ENCODE results near the gene TRAF7.

The TRAF7 gene

DNA sequence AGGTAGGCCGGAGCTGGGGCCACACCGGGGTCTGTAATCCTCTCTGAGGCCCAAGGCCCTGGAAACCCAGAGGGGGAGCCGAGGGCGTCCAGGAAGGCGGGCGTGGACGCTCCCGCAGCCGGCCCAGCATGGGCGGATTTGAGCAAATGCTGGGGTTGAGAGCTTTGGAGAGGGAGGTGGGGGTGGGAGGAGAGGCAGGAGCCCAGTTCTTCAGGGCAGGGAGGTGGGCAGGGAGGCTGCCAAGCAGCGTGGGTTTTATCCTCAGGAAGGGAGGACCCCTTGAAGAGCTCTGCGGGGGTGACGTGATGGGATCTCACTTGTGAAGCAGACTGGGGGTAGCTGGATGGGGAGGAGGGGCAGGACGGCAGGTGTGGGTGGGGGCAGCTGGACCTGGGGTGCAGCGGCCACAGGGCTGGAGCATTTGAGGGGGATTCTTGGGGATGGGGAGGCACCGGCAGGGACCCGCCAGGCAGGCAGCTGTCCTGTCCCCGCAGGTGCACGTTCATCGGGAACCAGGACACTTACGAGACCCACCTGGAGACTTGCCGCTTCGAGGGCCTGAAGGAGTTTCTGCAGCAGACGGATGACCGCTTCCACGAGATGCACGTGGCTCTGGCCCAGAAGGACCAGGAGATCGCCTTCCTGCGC, 17.2 kb downstream of the TRAF7 start:
- no peaks in the 10 kb centered on the region for H3K9me3 ChIP-seq (ENCODE audit: insufficient read depth, low read depth, low read length)
- H3K27ac ChIP-seq (ENCODE audit: low read depth, low read length): no peak overlapping the region
- H3K27me3 ChIP-seq (ENCODE audit: insufficient read depth, low read length): no peaks in the 10 kb centered on the region
- H3K4me3 ChIP-seq (ENCODE audit: low read length): no peak overlapping the region
- 96% methylated on average over 29 of the region's 29 CpGs for whole genome bisulfite sequencing
- no peaks in the 10 kb centered on the region for H3K4me1 ChIP-seq (ENCODE audit: insufficient read depth, low read length)
- peaks cover 65% of the 10 kb centered on the region for H3K36me3 ChIP-seq (ENCODE audit: insufficient read depth, low read length)
- H3K9ac ChIP-seq (ENCODE audit: low read depth, low read length): no peak overlapping the region

DNA sequence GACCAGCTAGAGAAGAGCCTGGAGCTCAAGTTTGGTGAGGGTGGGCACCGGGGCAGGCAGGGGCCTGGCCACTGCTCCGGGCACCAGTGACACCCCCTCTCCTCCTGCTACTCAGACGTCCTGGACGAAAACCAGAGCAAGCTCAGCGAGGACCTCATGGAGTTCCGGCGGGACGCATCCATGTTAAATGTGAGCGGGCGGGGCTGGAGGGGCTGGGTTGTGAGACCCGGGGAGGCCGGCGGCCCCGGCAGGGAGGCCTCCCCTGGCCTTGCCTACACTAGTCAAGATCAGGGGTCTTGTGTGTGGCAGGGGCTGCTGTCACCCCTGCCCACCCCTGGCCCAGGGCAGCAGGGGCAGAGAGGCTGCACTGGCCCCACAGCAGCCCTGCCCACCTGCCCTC, 17.8 kb downstream of the TRAF7 start:
- no peak overlapping the region for H3K27ac ChIP-seq (ENCODE audit: low read depth, low read length)
- H3K4me1 ChIP-seq (ENCODE audit: insufficient read depth, low read length): no peaks in the 10 kb centered on the region
- WGBS: 97% methylated on average over 14 of the region's 14 CpGs
- H3K36me3 ChIP-seq (ENCODE audit: insufficient read depth, low read length): peaks cover 59% of the 10 kb centered on the region
- H3K9ac ChIP-seq (ENCODE audit: low read depth, low read length): no peak overlapping the region
- no peak overlapping the region for H3K4me3 ChIP-seq (ENCODE audit: low read length)
- no peaks in the 10 kb centered on the region for H3K27me3 ChIP-seq (ENCODE audit: insufficient read depth, low read length)
- no peaks in the 10 kb centered on the region for H3K9me3 ChIP-seq (ENCODE audit: insufficient read depth, low read depth, low read length)

DNA sequence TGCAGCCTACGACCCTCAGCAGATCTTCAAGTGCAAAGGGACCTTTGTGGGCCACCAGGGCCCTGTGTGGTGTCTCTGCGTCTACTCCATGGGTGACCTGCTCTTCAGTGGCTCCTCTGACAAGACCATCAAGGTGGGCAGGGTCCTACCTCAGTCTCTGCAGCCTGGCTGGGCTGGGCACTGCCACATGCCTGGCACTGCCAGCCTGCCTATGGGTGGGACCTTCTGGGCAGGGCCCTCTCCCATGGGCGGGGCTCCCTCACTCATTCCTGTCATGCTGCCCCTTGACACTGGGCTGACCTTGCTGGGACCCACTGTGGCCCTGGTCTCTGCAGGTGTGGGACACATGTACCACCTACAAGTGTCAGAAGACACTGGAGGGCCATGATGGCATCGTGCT, 18.3 kb downstream of the TRAF7 start:
- no peaks in the 10 kb centered on the region for H3K27me3 ChIP-seq (ENCODE audit: insufficient read depth, low read length)
- H3K9me3 ChIP-seq (ENCODE audit: insufficient read depth, low read depth, low read length): no peaks in the 10 kb centered on the region
- H3K36me3 ChIP-seq (ENCODE audit: insufficient read depth, low read length): peaks cover 59% of the 10 kb centered on the region
- H3K9ac ChIP-seq (ENCODE audit: low read depth, low read length): no peak overlapping the region
- H3K4me3 ChIP-seq (ENCODE audit: low read length): no peak overlapping the region
- H3K27ac ChIP-seq (ENCODE audit: low read depth, low read length): no peak overlapping the region
- H3K4me1 ChIP-seq (ENCODE audit: insufficient read depth, low read length): no peaks in the 10 kb centered on the region
- 92% methylated on average over 4 of the region's 4 CpGs for WGBS

DNA sequence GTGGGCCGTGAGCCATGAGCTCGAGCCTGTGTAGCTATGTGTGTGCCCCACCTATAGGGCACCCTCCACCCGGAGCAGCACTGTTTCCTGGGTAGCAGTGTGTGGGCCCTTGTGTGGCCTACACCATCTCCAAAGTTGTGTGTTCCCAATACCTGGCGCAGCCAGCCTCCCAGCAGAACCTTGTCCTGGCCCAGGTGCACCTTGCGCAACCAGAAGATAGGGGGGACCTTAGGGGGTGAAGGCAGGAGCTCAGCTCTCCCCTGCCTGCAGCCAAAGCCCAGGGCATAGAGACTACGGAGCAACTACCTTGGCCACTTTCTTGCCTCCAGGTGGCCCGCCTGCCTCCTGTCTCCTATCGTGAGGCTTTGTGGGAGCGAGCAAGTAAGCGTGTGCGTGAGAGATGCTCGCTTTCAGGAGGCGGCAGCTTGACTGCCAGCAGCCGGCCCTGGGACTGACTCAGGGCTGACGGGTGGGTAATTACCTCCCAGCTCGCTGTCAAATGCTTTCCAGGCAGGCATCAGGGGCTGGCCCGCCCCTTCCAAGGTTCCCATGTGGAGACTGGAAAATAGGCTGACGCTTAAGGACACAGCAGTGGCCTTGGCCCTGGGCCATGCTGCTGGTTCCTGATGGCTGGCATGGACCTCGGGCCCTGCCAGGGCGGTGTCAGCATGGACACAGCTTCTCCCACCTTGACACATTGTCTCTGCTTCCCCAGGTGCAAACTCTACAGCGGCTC, 19.0 kb downstream of the TRAF7 start:
- 94% methylated on average over 21 of the region's 21 CpGs for WGBS
- H3K27me3 ChIP-seq (ENCODE audit: insufficient read depth, low read length): no peaks in the 10 kb centered on the region
- H3K36me3 ChIP-seq (ENCODE audit: insufficient read depth, low read length): peaks cover 59% of the 10 kb centered on the region
- no peak overlapping the region for H3K4me3 ChIP-seq (ENCODE audit: low read length)
- H3K27ac ChIP-seq (ENCODE audit: low read depth, low read length): no peak overlapping the region
- no peak overlapping the region for H3K9ac ChIP-seq (ENCODE audit: low read depth, low read length)
- H3K9me3 ChIP-seq (ENCODE audit: insufficient read depth, low read depth, low read length): no peaks in the 10 kb centered on the region
- H3K4me1 ChIP-seq (ENCODE audit: insufficient read depth, low read length): no peaks in the 10 kb centered on the region

GRCh38 chr16:2175454-2175853, 19.9 kb downstream of the TRAF7 start:
- no peak overlapping the region for H3K9ac ChIP-seq (ENCODE audit: low read depth, low read length)
- 95% methylated on average over 10 of the region's 10 CpGs for WGBS
- no peaks in the 10 kb centered on the region for H3K27me3 ChIP-seq (ENCODE audit: insufficient read depth, low read length)
- no peak overlapping the region for H3K27ac ChIP-seq (ENCODE audit: low read depth, low read length)
- no peaks in the 10 kb centered on the region for H3K9me3 ChIP-seq (ENCODE audit: insufficient read depth, low read depth, low read length)
- H3K36me3 ChIP-seq (ENCODE audit: insufficient read depth, low read length): peaks cover 58% of the 10 kb centered on the region
- H3K4me1 ChIP-seq (ENCODE audit: insufficient read depth, low read length): no peaks in the 10 kb centered on the region
- H3K4me3 ChIP-seq (ENCODE audit: low read length): no peak overlapping the region

GRCh38 chr16:2176047-2176446, 20.5 kb downstream of the TRAF7 start:
- 96% methylated on average over 23 of the region's 23 CpGs for WGBS
- Histone ChIP-seq H3K27me3 (ENCODE audit: insufficient read depth, low read length) (no peaks in the 10 kb centered on the region), H3K4me3 (ENCODE audit: low read length) (no peak overlapping the region), H3K4me1 (ENCODE audit: insufficient read depth, low read length) (no peaks in the 10 kb centered on the region), H3K27ac (ENCODE audit: low read depth, low read length) (no peak overlapping the region), H3K36me3 (ENCODE audit: insufficient read depth, low read length) (peaks cover 55% of the 10 kb centered on the region), H3K9ac (ENCODE audit: low read depth, low read length) (no peak overlapping the region), H3K9me3 (ENCODE audit: insufficient read depth, low read depth, low read length) (no peaks in the 10 kb centered on the region)

GRCh38 chr16:2177101-2177500, 21.5 kb downstream of the TRAF7 start:
- Histone ChIP-seq H3K9ac (ENCODE audit: low read depth, low read length) (no peak overlapping the region), H3K9me3 (ENCODE audit: insufficient read depth, low read depth, low read length) (no peaks in the 10 kb centered on the region), H3K4me3 (ENCODE audit: low read length) (no peak overlapping the region), H3K36me3 (ENCODE audit: insufficient read depth, low read length) (peaks cover 46% of the 10 kb centered on the region), H3K27me3 (ENCODE audit: insufficient read depth, low read length) (no peaks in the 10 kb centered on the region), H3K4me1 (ENCODE audit: insufficient read depth, low read length) (no peaks in the 10 kb centered on the region), H3K27ac (ENCODE audit: low read depth, low read length) (no peak overlapping the region)
- WGBS: 96% methylated on average over 18 of the region's 18 CpGs

DNA sequence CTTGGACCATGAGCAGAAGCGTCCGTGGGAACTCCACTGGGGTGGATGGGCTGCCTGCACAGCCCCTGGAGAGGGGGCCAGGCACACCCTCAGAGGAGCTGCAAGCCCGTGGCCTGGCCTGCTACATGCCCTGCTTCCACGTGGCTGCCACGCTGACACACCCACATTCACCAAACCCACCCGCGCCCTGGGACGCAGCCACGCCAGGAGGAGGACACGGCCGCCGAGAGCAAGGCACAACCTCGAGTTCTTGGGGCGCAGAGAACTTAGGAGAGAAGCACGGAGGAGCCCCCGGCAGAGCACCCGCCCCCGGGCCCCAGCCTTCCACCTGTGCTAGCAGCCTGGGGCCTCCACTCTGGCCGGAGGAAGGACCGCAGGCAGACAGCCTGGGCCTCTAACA, 22.0 kb downstream of the TRAF7 start:
- Histone ChIP-seq H3K4me1 (ENCODE audit: insufficient read depth, low read length) (no peaks in the 10 kb centered on the region), H3K36me3 (ENCODE audit: insufficient read depth, low read length) (peaks cover 44% of the 10 kb centered on the region), H3K27ac (ENCODE audit: low read depth, low read length) (no peak overlapping the region), H3K9me3 (ENCODE audit: insufficient read depth, low read depth, low read length) (no peaks in the 10 kb centered on the region), H3K9ac (ENCODE audit: low read depth, low read length) (no peak overlapping the region), H3K4me3 (ENCODE audit: low read length) (no peak overlapping the region), H3K27me3 (ENCODE audit: insufficient read depth, low read length) (no peaks in the 10 kb centered on the region)
- WGBS: 98% methylated on average over 20 of the region's 20 CpGs

- no peak overlapping the region for H3K4me3 ChIP-seq (ENCODE audit: low read length)
- H3K9ac ChIP-seq (ENCODE audit: low read depth, low read length): no peak overlapping the region
- H3K27ac ChIP-seq (ENCODE audit: low read depth, low read length): no peak overlapping the region
- H3K9me3 ChIP-seq (ENCODE audit: insufficient read depth, low read depth, low read length): no peaks in the 10 kb centered on the region
- H3K27me3 ChIP-seq (ENCODE audit: insufficient read depth, low read length): no peaks in the 10 kb centered on the region
- peaks cover 35% of the 10 kb centered on the region for H3K36me3 ChIP-seq (ENCODE audit: insufficient read depth, low read length)
- H3K4me1 ChIP-seq (ENCODE audit: insufficient read depth, low read length): no peaks in the 10 kb centered on the region
- 79% methylated on average over 105 of the region's 106 CpGs for WGBS
Measured at GRCh38 chr16:2178321-2179106, 22.9 kb downstream of the TRAF7 start.

DNA sequence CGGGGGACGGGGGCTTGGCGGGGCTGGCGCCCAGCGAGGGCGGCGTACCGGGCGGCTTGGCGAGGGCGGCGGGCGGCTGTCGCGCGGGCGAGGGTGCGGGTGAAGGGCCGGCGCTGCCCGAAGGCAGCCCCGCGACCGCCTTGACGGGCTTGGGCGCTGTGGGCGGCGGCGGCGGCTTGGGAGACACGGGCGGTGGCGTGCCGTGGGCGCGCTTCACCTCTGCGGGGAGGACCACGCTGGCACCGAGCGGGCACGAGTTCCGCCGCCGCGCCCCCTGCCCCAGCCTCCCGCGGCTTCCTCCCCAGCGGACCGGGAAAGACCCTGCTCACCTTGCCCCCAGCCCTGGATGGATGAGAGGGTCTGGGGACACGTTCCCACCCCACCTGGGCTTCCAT, 23.5 kb downstream of the TRAF7 start:
- H3K27me3 ChIP-seq (ENCODE audit: insufficient read depth, low read length): no peaks in the 10 kb centered on the region
- no peaks in the 10 kb centered on the region for H3K4me1 ChIP-seq (ENCODE audit: insufficient read depth, low read length)
- no peak overlapping the region for H3K4me3 ChIP-seq (ENCODE audit: low read length)
- no peaks in the 10 kb centered on the region for H3K9me3 ChIP-seq (ENCODE audit: insufficient read depth, low read depth, low read length)
- peaks cover 31% of the 10 kb centered on the region for H3K36me3 ChIP-seq (ENCODE audit: insufficient read depth, low read length)
- H3K9ac ChIP-seq (ENCODE audit: low read depth, low read length): no peak overlapping the region
- WGBS: 97% methylated on average over 50 of the region's 50 CpGs
- no peak overlapping the region for H3K27ac ChIP-seq (ENCODE audit: low read depth, low read length)

- Histone ChIP-seq H3K4me1 (ENCODE audit: insufficient read depth, low read length) (no peaks in the 10 kb centered on the region), H3K9ac (ENCODE audit: low read depth, low read length) (no peak overlapping the region)
- WGBS: 96% methylated on average over 31 of the region's 31 CpGs
Measured at GRCh38 chr16:2179576-2179975, 24.0 kb downstream of the TRAF7 start.

More at GRCh38 chr16:2179576-2179975, 24.0 kb downstream of the TRAF7 start:
- H3K27ac ChIP-seq (ENCODE audit: low read depth, low read length): no peak overlapping the region
- no peaks in the 10 kb centered on the region for H3K9me3 ChIP-seq (ENCODE audit: insufficient read depth, low read depth, low read length)
- no peaks in the 10 kb centered on the region for H3K27me3 ChIP-seq (ENCODE audit: insufficient read depth, low read length)
- peaks cover 26% of the 10 kb centered on the region for H3K36me3 ChIP-seq (ENCODE audit: insufficient read depth, low read length)
- H3K4me3 ChIP-seq (ENCODE audit: low read length): no peak overlapping the region
